Neuronal stem cell (in vitro differentiated cells): ENCODE data around the gene ADAMTS18. TPM values are rescaled to one million over a fixed set of nuclear protein-coding genes. Genes with fewer than 3 reads are reported as not detected.
A peak's percentile ranks its signal among the peaks of the same experiment; 100 is the strongest.

Source experiments
- DNase-seq: peaks from one replicate; pipeline ENCODE4 v3.0.0-alpha.2; 2013; ENCODE audit warnings: low spot score
- H2AFZ ChIP-seq: one replicate; pipeline ENCODE4 v1.6.1; 2013; ENCODE audit warnings: mild to moderate bottlenecking, low read length, inconsistent platforms
- H2AK5ac ChIP-seq: 2 replicates; pipeline ENCODE4 v1.6.1; 2013; ENCODE audit warnings: low read depth, mild to moderate bottlenecking, inconsistent platforms, low read length, moderate library complexity, mixed read lengths
- H2BK120ac ChIP-seq: 2 replicates; pipeline ENCODE4 v1.6.1; 2013; ENCODE audit warnings: low read depth, mild to moderate bottlenecking, inconsistent platforms, low read length, moderate library complexity, mixed read lengths
- H2BK12ac ChIP-seq: one replicate; pipeline ENCODE4 v1.6.1; 2013; ENCODE audit warnings: low read length, inconsistent platforms
- H2BK15ac ChIP-seq: 2 replicates; pipeline ENCODE4 v1.6.1; 2013; ENCODE audit warnings: mild to moderate bottlenecking, low read length, inconsistent platforms, mixed read lengths
- H2BK5ac ChIP-seq: one replicate; pipeline ENCODE4 v1.6.1; 2013; ENCODE audit warnings: inconsistent platforms, mild to moderate bottlenecking, low read length, moderate library complexity
- H3K14ac ChIP-seq: one replicate; pipeline ENCODE4 v1.6.1; 2013; ENCODE audit warnings: low read length, inconsistent platforms
- H3K18ac ChIP-seq: 2 replicates; pipeline ENCODE4 v1.6.1; 2013; ENCODE audit warnings: low read length, inconsistent platforms
- H3K23ac ChIP-seq: 2 replicates; pipeline ENCODE4 v1.6.1; 2013; ENCODE audit warnings: low read depth, mild to moderate bottlenecking, mixed read lengths, low read length, inconsistent platforms; ENCODE audit not compliant: poor library complexity
- H3K27ac ChIP-seq: replicated peaks from 3 replicates; pipeline ENCODE4 v1.5.1; 2013; ENCODE audit warnings: low read length, inconsistent platforms
- H3K27me3 ChIP-seq, 3 experiments: 2 replicates each; pipeline ENCODE4 v1.6.1; 2013; ENCODE audit warnings: low read length in 3 of 3, mild to moderate bottlenecking in 2 of 3, inconsistent platforms in 1 of 3, low read depth in 1 of 3, mixed read lengths in 1 of 3, moderate library complexity in 1 of 3; ENCODE audit not compliant: control insufficient read depth in 3 of 3, insufficient read depth in 3 of 3
- H3K36me3 ChIP-seq, 2 donors: replicated peaks in 1 of 2; 2 replicates each; pipeline ENCODE4 v1.6.1; 2013; ENCODE audit warnings: low read length in 2 of 2; ENCODE audit not compliant: control insufficient read depth in 2 of 2, insufficient read depth in 2 of 2
- H3K4ac ChIP-seq: 2 replicates; pipeline ENCODE4 v1.6.1; 2013; ENCODE audit warnings: inconsistent platforms, mild to moderate bottlenecking, low read length, moderate library complexity
- H3K4me1 ChIP-seq, 2 donors: 1 replicate in 1 of 2; 2 replicates in 1 of 2; pipeline ENCODE4 v1.6.1; 2013; ENCODE audit warnings: low read length in 2 of 2, low read depth in 1 of 2; ENCODE audit not compliant: control insufficient read depth in 2 of 2, insufficient read depth in 1 of 2
- H3K4me2 ChIP-seq: one replicate; pipeline ENCODE4 v1.6.1; 2013; ENCODE audit warnings: mild to moderate bottlenecking, low read length, inconsistent platforms; ENCODE audit not compliant: insufficient read depth, poor library complexity, severe bottlenecking
- H3K4me3 ChIP-seq, 2 donors: 2 replicates each; pipeline ENCODE4 v1.5.1; 2013; ENCODE audit warnings: low read length in 2 of 2, mild to moderate bottlenecking in 2 of 2, inconsistent platforms in 1 of 2, moderate library complexity in 1 of 2
- H3K79me1 ChIP-seq: one replicate; pipeline ENCODE4 v1.6.1; 2013; ENCODE audit warnings: low read depth, mild to moderate bottlenecking, inconsistent platforms, low read length, moderate library complexity
- H3K9ac ChIP-seq: one replicate; pipeline ENCODE4 v1.6.1; 2013; ENCODE audit warnings: mild to moderate bottlenecking, low read depth, low read length, inconsistent platforms; ENCODE audit not compliant: poor library complexity
- H3K9me3 ChIP-seq, 2 donors: replicated peaks in 1 of 2; 2 replicates each; pipeline versions ENCODE3 to v1.6.1; 2013; ENCODE audit warnings: low read length in 2 of 2, mild to moderate bottlenecking in 2 of 2, inconsistent platforms in 1 of 2, low read depth in 1 of 2, mixed read lengths in 1 of 2, moderate library complexity in 1 of 2; ENCODE audit not compliant: control insufficient read depth in 2 of 2, insufficient read depth in 1 of 2
- H4K8ac ChIP-seq: one replicate; pipeline ENCODE4 v1.6.1; 2013; ENCODE audit warnings: low read depth, mild to moderate bottlenecking, inconsistent platforms, low read length, moderate library complexity
- H4K91ac ChIP-seq: one replicate; pipeline ENCODE4 v1.6.1; 2013; ENCODE audit warnings: low read length, low read depth, mild to moderate bottlenecking, inconsistent platforms; ENCODE audit not compliant: poor library complexity
- WGBS, 2 donors: extraction: QIAGEN DNeasy Blood & Tissue Kit; methylation state at CpG; one replicate each; pipeline ENCODE4 v1.1.7; 2013; ENCODE audit warnings: missing lambda C conversion rate in 2 of 2, mixed read lengths in 1 of 2; ENCODE audit not compliant: insufficient read length in 2 of 2, insufficient replicate concordance in 1 of 2; ENCODE audit errors: extremely low coverage in 2 of 2; 5-methylcytosine and 5-hydroxymethylcytosine counted together
- polyA plus RNA-seq, 2 experiments: library from polyadenylated mRNA; stranded (reverse); fragments of 200-250 nt; gene quantifications; one replicate each; pipeline ENCODE4 v1.2.3, GENCODE V29; 2013

The ADAMTS18 gene, protein sequence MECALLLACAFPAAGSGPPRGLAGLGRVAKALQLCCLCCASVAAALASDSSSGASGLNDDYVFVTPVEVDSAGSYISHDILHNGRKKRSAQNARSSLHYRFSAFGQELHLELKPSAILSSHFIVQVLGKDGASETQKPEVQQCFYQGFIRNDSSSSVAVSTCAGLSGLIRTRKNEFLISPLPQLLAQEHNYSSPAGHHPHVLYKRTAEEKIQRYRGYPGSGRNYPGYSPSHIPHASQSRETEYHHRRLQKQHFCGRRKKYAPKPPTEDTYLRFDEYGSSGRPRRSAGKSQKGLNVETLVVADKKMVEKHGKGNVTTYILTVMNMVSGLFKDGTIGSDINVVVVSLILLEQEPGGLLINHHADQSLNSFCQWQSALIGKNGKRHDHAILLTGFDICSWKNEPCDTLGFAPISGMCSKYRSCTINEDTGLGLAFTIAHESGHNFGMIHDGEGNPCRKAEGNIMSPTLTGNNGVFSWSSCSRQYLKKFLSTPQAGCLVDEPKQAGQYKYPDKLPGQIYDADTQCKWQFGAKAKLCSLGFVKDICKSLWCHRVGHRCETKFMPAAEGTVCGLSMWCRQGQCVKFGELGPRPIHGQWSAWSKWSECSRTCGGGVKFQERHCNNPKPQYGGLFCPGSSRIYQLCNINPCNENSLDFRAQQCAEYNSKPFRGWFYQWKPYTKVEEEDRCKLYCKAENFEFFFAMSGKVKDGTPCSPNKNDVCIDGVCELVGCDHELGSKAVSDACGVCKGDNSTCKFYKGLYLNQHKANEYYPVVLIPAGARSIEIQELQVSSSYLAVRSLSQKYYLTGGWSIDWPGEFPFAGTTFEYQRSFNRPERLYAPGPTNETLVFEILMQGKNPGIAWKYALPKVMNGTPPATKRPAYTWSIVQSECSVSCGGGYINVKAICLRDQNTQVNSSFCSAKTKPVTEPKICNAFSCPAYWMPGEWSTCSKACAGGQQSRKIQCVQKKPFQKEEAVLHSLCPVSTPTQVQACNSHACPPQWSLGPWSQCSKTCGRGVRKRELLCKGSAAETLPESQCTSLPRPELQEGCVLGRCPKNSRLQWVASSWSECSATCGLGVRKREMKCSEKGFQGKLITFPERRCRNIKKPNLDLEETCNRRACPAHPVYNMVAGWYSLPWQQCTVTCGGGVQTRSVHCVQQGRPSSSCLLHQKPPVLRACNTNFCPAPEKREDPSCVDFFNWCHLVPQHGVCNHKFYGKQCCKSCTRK (N-terminal part only)
- 0.03 TPM for polyA plus RNA-seq (2013, experiment 1 of 2)
- polyA plus RNA-seq (2013, experiment 2 of 2): 0.01 TPM

DNA sequence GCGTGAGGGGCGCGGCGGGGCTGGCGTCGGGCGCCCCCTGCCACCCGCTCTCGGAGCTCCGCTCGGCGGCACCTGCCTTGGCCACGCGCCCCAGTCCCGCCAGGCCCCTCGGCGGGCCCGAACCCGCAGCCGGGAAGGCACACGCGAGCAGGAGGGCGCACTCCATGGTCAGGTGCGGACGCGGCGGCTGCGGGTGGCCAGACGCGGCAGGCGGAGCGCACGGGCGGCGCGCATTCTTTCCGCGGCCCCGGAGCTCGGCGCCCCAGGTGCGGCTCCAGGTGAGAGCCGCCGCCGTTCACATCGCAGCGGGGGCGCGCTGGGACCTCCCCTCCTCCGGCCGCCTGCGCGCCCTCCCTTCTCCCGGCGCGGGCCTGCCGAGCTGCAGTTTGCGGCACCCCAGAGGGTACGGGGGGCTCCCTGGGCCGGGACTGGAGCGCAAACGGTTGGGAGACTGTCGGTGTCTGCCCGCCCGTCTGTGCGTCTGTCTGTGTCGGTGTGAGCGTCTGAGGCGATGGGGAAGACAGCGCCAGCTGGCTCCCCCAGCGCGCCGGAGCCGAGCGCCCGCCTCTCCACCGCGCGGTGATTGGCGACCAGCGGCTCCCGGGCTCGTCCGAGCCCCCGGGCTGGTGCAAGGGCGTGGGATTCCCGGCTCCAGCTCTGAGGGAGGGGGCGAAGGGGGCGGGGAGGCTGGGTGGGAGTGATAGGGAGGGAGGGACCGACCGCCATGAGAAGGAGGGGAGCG lies at the start of gene ADAMTS18:
TSS of gene ADAMTS18 (minus strand) at position 505 of the 742 bp plus-strand sequence. CDS start at position 166, 339 bp downstream.
- peak within 1 kb of the TSS; percentile 46 for H3K18ac ChIP-seq
- no peak within 1 kb of the TSS for H3K9ac ChIP-seq
- H2AK5ac ChIP-seq: no peak within 1 kb of the TSS
- H3K9me3 ChIP-seq: no peaks in the 10 kb centered on the region
- WGBS, 2 donors: no CpG with 5 or more reads among the region's 92 CpGs
- no peak within 1 kb of the TSS for H4K91ac ChIP-seq
- no peak within 1 kb of the TSS for H2BK15ac ChIP-seq
- H4K8ac ChIP-seq: no peak within 1 kb of the TSS
- peak within 1 kb of the TSS in 1 of 2 donors; percentile 83 for H3K4me3 ChIP-seq
- no peak within 1 kb of the TSS for H2BK12ac ChIP-seq
- no peak within 1 kb of the TSS for H3K23ac ChIP-seq
- no peak within 1 kb of the TSS for H3K14ac ChIP-seq
- peaks cover 3 to 90% (median 48%) of the 10 kb centered on the region in 3 experiments for H3K27me3 ChIP-seq
- H3K4ac ChIP-seq: no peak within 1 kb of the TSS
- no peak within 1 kb of the TSS for H2BK120ac ChIP-seq
- peak; percentile 12 for DNase-seq
- H3K36me3 ChIP-seq: no peaks in the 10 kb centered on the region
- H2AFZ ChIP-seq: no peak within 1 kb of the TSS
- no peak within 1 kb of the TSS for H3K27ac ChIP-seq
- H2BK5ac ChIP-seq: no peak within 1 kb of the TSS
- H3K4me2 ChIP-seq: peak within 1 kb of the TSS; percentile 94
- H3K4me1 ChIP-seq: peaks cover 0 to 4% of the 10 kb centered on the region in 2 donors
- no peaks in the 10 kb centered on the region for H3K79me1 ChIP-seq

DNA sequence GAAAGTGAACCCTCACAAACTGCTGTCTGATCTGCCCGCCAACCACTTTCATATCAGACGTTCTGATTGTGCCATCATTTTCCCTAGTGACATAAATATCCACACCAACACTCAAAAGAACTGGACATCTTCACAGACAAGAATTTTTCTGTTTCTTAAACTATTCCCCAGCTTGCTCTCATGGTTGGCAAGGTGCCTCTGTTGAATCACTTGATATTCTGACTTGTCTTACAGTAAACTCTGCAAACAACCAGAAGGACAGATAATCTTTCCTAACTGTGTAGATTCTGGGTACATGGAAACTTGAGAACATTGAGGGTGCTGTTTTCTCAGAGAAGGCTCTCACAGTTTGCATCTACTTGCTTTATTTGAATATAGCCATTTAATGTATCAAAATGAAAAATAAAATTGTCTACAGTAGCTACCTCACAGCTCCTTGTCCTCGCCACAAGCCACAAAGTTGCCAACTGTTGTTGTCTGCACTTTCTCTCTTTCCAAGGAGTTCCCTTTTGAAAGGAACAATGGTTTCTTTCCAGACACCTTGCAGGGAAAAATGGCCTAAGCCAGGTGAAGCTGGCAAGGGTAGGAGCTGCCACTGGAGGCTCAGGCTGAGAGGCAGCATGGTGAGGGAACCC lies 46.0 kb upstream of the ADAMTS18 start:
- no peaks in the 10 kb centered on the region for H3K36me3 ChIP-seq
- H2BK15ac ChIP-seq: no peak overlapping the region
- no peak overlapping the region for H2AK5ac ChIP-seq
- no peak overlapping the region for H3K9ac ChIP-seq
- no peak overlapping the region for H2AFZ ChIP-seq
- no peak overlapping the region for H3K4me2 ChIP-seq
- H3K4ac ChIP-seq: no peak overlapping the region
- no peak overlapping the region for H4K91ac ChIP-seq
- no peak overlapping the region for H3K27ac ChIP-seq
- no peaks in the 10 kb centered on the region for H3K9me3 ChIP-seq
- no peak overlapping the region for H3K18ac ChIP-seq
- no peak overlapping the region for H2BK12ac ChIP-seq
- no peak overlapping the region for H2BK5ac ChIP-seq
- no peak overlapping the region for H3K23ac ChIP-seq
- H3K14ac ChIP-seq: no peak overlapping the region
- DNase-seq: no peak
- no peaks in the 10 kb centered on the region for H3K79me1 ChIP-seq
- H3K27me3 ChIP-seq: no peaks in the 10 kb centered on the region
- H2BK120ac ChIP-seq: no peak overlapping the region
- WGBS, 2 donors: no CpG with 5 or more reads among the region's 3 CpGs
- H3K4me3 ChIP-seq: no peak overlapping the region
- H4K8ac ChIP-seq: no peak overlapping the region
- H3K4me1 ChIP-seq: peaks cover 0 to 2% of the 10 kb centered on the region in 2 donors

DNA sequence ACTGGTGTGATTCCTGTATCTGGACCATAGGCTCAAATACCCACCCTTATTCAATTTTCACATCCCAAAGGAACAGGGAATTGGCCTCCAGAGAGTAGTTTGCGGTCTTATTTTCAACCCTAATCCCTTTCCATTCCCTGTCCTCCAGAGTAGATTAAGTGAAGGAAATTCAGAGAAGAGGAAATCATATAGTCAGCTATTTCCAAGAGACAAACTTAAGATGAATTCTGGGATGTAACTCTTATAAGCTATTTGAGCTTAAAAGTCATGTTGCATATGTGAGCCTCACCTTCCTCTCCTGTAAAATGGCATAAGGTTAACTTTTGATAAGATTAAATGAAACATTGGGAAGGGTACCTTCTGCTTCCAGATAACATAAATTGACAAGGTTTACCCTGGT lies 37.4 kb upstream of the ADAMTS18 start:
- H2AFZ ChIP-seq: no peak overlapping the region
- no peak overlapping the region for H2BK5ac ChIP-seq
- H3K36me3 ChIP-seq: no peaks in the 10 kb centered on the region
- no peak overlapping the region for H3K27ac ChIP-seq
- H4K91ac ChIP-seq: no peak overlapping the region
- no peak overlapping the region for H2AK5ac ChIP-seq
- H3K4me2 ChIP-seq: no peak overlapping the region
- peaks cover 0 to 10% of the 10 kb centered on the region in 2 donors for H3K4me1 ChIP-seq
- H4K8ac ChIP-seq: no peak overlapping the region
- no peak overlapping the region for H3K18ac ChIP-seq
- H3K79me1 ChIP-seq: no peaks in the 10 kb centered on the region
- H3K27me3 ChIP-seq: no peaks in the 10 kb centered on the region
- H3K4ac ChIP-seq: no peak overlapping the region
- no peak overlapping the region for H2BK12ac ChIP-seq
- no CpG with 5 or more reads among the region's 1 CpG for WGBS, 2 donors
- H2BK120ac ChIP-seq: no peak overlapping the region
- H3K9me3 ChIP-seq: no peaks in the 10 kb centered on the region
- no peak overlapping the region for H3K9ac ChIP-seq
- H3K14ac ChIP-seq: no peak overlapping the region
- H2BK15ac ChIP-seq: no peak overlapping the region
- H3K23ac ChIP-seq: no peak overlapping the region
- H3K4me3 ChIP-seq: no peak overlapping the region
- no peak for DNase-seq
